CD4-positive, alpha-beta T cell (primary cell): ENCODE measurements around the gene RBCK1. TPM values are rescaled to one million over a fixed set of nuclear protein-coding genes. Genes with fewer than 3 reads are reported as not detected.

Experiments
- ATAC-seq: fragments of 200-7000 bp; cut with Tn5 transposase; one replicate; pipeline ENCODE4 v1.10.0; 2022; ENCODE audit warnings: mild to moderate bottlenecking; ENCODE audit not compliant: poor library complexity
- CTCF ChIA-PET: fragments of 350-600 bp; sonication (Branson Sonifier 250); formaldehyde crosslinking; loops from one replicate; lab custom pipeline; 2021; ENCODE audit warnings: antibody characterized with exemption, inconsistent platforms; lab: Charles Lee
- POLR2A ChIA-PET: fragments of 350-600 bp; sonication (Branson Sonifier 250); formaldehyde crosslinking; loops from one replicate; lab custom pipeline; 2021; ENCODE audit warnings: antibody characterized with exemption, inconsistent platforms; lab: Charles Lee
- DNase-seq, 14 experiments: peaks; one replicate each; pipeline ENCODE4 v3.0.0-alpha.2; 2013 to 2020; ENCODE audit warnings: mixed read lengths in 2 of 14
- H3K27ac ChIP-seq, 2 donors: one replicate each; pipeline versions ENCODE4 v1.5.1 to v1.7.0; 2013; ENCODE audit warnings: low read length in 2 of 2, low read depth in 1 of 2, mild to moderate bottlenecking in 1 of 2
- H3K27me3 ChIP-seq, 2 experiments: 1 replicate in 1 of 2; 2 replicates in 1 of 2; pipeline versions ENCODE4 v1.6.1 to v1.7.0; 2013; ENCODE audit warnings: low read length in 2 of 2, control low read depth in 1 of 2, mild to moderate bottlenecking in 1 of 2, moderate library complexity in 1 of 2; ENCODE audit not compliant: insufficient read depth in 2 of 2, control insufficient read depth in 1 of 2
- H3K36me3 ChIP-seq: one replicate; pipeline ENCODE4 v1.6.1; 2013; ENCODE audit warnings: low read length, control low read depth; ENCODE audit not compliant: insufficient read depth
- H3K4me1 ChIP-seq: one replicate; pipeline ENCODE4 v1.6.1; 2013; ENCODE audit warnings: low read length, control low read depth; ENCODE audit not compliant: insufficient read depth
- H3K4me3 ChIP-seq: one replicate; pipeline ENCODE4 v1.5.1; 2013; ENCODE audit warnings: mild to moderate bottlenecking, low read length, moderate library complexity
- H3K9me3 ChIP-seq, 2 experiments: 1 replicate in 1 of 2; 2 replicates in 1 of 2; pipeline versions ENCODE4 v1.6.1 to v1.7.0; 2013; ENCODE audit warnings: low read length in 2 of 2, mild to moderate bottlenecking in 2 of 2, control low read depth in 1 of 2, moderate library complexity in 1 of 2; ENCODE audit not compliant: control insufficient read depth in 1 of 2, insufficient read depth in 1 of 2
- H3K27ac Mint-ChIP-seq: one replicate; pipeline ENCODE4 v1.8.0; 2020; ENCODE audit warnings: mixed read lengths
- H3K27me3 Mint-ChIP-seq: one replicate; pipeline ENCODE4 v1.8.0; 2021; ENCODE audit warnings: mixed read lengths
- H3K36me3 Mint-ChIP-seq: one replicate; pipeline ENCODE4 v1.8.0; 2021; ENCODE audit warnings: low read depth, mixed read lengths
- H3K4me1 Mint-ChIP-seq: one replicate; pipeline ENCODE4 v1.8.0; 2021; ENCODE audit warnings: low read depth, mixed read lengths
- H3K4me3 Mint-ChIP-seq: one replicate; pipeline ENCODE4 v1.8.0; 2020; ENCODE audit warnings: mild to moderate bottlenecking, mixed read lengths
- H3K9me3 Mint-ChIP-seq: one replicate; pipeline ENCODE4 v1.8.0; 2020; ENCODE audit warnings: mixed read lengths
- CTCF ChIP-seq: fragments of 200-600 bp; IDR thresholded peaks from one replicate; pipeline ENCODE4 v1.8.0; 2022; ENCODE audit warnings: antibody characterized with exemption, mild to moderate bottlenecking
- intact Hi-C, 2 experiments: fragments of 100-400 bp; cut with DNase I in 1 of 2; cut with micrococcal nuclease in 1 of 2; formaldehyde crosslinking; loops; one replicate each; pipeline versions ENCODE4 v1.15.1 to v1.9.0; 2023 to 2025; cut with DNase I, micrococcal nuclease
- total RNA-seq, 174 experiments: library from RNA in 2 of 174; stranded (reverse) in 2 of 174; gene quantifications; one replicate each; pipeline ENCODE4 v1.2.3 and lab custom pipeline; 2021 to 2026

RBCK1 gene
- total RNA-seq, 2 experiments from 2014 or later, result 53.3 to 57.3 TPM

DNA sequence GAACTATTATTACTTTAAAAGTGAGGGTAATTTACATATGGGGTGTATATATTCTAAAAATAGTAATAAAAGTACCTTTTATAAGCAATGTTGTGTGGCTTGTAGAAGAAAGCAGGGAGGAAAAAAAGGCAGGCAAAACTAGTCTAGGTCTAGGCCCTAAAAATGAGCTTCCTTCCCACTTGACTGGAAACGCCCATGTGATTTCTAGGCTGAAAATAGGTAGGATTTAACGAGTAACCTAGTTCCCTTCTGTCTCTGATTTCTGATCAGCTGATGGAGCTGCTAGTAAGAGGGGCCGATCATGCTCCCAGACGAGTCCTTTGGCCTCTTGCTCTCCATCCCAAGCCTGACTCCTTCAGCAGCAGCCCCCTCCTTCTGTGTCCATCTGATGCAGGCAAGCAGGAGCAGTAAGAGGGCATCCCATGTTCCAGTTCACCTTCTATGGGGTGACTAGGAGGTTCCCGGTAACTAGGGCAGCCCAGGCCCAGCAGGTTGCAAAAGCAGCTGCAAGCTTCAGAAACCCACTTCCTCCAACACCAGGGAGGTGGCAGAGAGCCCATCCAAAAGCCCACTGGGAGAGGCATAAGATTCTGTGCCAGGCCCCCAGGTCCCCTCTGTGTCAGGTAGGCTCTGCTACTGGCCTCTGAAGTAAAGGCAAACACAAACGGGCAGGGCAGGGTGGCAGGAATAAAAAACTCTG is 29.8 kb downstream of the RBCK1 start:
- no peak for TF ChIP-seq CTCF
- H3K27ac ChIP-seq, result no peak overlapping the region
- H3K36me3 ChIP-seq, result peaks cover 45% of the 10 kb centered on the region
- peak overlapping the region; percentile 37 for H3K4me3 ChIP-seq
- H3K27me3 ChIP-seq, result no peaks in the 10 kb centered on the region
- H3K4me1 Mint-ChIP-seq, result peaks cover 64% of the 10 kb centered on the region
- ChIA-PET CTCF (interaction anchor here (2.3 kb wide), 1 partner anchor 24 kb away, joined by 8 read pairs; the partner anchor contains the start of gene TBC1D20), POLR2A (interaction anchor here (0.9 to 3.2 kb wide), 13 partner anchors 10 to 105 kb away, joined by 3 to 31 read pairs (median 5); partner anchors contain the start of genes CSNK2A1, TBC1D20 and TRIB3)
- ATAC-seq (no peak), DNase-seq (peak in 2 of 14 experiments; percentile 15 to 30)
- intact Hi-C loops, result loop anchor here (1.0 to 5.0 kb wide), 2 partner anchors 24 to 39 kb away; partner anchors contain the start of gene TBC1D20 (in 1 of the 2)
- H3K9me3 ChIP-seq, result no peaks in the 10 kb centered on the region
- H3K27me3 Mint-ChIP-seq, result no peaks in the 10 kb centered on the region
- peak overlapping the region; percentile 71 for H3K4me3 Mint-ChIP-seq
- no peaks in the 10 kb centered on the region for H3K9me3 Mint-ChIP-seq
- H3K27ac Mint-ChIP-seq, result peak overlapping the region; percentile 49
- H3K4me1 ChIP-seq, result peaks cover 60% of the 10 kb centered on the region
- H3K36me3 Mint-ChIP-seq, result peaks cover 77% of the 10 kb centered on the region

- H3K4me1 Mint-ChIP-seq, result peaks cover 56% of the 10 kb centered on the region
- no peaks in the 10 kb centered on the region for H3K27me3 ChIP-seq
- peak overlapping the region; percentile 49 for H3K27ac Mint-ChIP-seq
- H3K4me3 Mint-ChIP-seq, result peak overlapping the region; percentile 71
- H3K9me3 ChIP-seq, result no peaks in the 10 kb centered on the region
- TF ChIP-seq CTCF, result no peak
- H3K9me3 Mint-ChIP-seq, result no peaks in the 10 kb centered on the region
- peak overlapping the region; percentile 37 for H3K4me3 ChIP-seq
- H3K27ac ChIP-seq, result no peak overlapping the region
- peaks cover 77% of the 10 kb centered on the region for H3K36me3 Mint-ChIP-seq
- peaks cover 52% of the 10 kb centered on the region for H3K36me3 ChIP-seq
- DNase-seq (peak; percentile 28 to 86 (median 54)), ATAC-seq (peak; percentile 85)
- no peaks in the 10 kb centered on the region for H3K27me3 Mint-ChIP-seq
- POLR2A ChIA-PET, result interaction anchor here (0.8 to 3.2 kb wide), 15 partner anchors 9 to 105 kb away, joined by 3 to 31 read pairs (median 4); partner anchors contain the start of genes CSNK2A1, TBC1D20 and TRIB3
- H3K4me1 ChIP-seq, result peaks cover 51% of the 10 kb centered on the region
- intact Hi-C loops, result loop anchor here (1.0 to 5.0 kb wide), 2 partner anchors 23 to 38 kb away; partner anchors contain the start of gene TBC1D20 (in 1 of the 2)
- CTCF ChIA-PET, result interaction anchor here (2.3 kb wide), 1 partner anchor 23 kb away, joined by 8 read pairs; the partner anchor contains the start of gene TBC1D20
These were observed 30.7 kb downstream of the RBCK1 start for GRCh38 chr20:438571-439469.

DNA sequence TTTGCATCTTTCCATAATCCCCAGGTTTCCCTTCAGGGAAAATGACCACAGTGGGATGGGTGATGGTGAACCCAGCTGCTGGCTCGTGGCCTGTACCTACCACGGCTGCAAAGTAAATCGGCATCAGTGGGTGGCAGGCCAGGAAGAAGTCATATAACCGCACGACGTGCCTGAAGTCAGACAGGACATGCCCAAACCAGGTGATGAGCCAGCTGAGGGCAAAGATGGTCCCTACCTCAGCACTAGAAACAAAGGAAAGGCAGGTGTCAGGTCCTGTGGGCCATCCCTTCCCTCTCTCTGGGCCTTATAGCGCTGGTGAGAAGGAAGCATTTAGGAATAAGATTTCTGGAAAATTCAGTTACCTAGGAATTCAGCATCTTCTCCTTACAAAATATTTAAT is 32.0 kb downstream of the RBCK1 start:
- peaks cover 89% of the 10 kb centered on the region for H3K36me3 Mint-ChIP-seq
- H3K4me1 Mint-ChIP-seq, result peaks cover 48% of the 10 kb centered on the region
- no peaks in the 10 kb centered on the region for H3K27me3 Mint-ChIP-seq

More for the DNA sequence above, 32.0 kb downstream of the RBCK1 start:
- H3K27me3 ChIP-seq, result no peaks in the 10 kb centered on the region
- H3K4me3 ChIP-seq, result no peak overlapping the region
- TF ChIP-seq CTCF, result no peak
- Mint-ChIP-seq H3K9me3 (no peaks in the 10 kb centered on the region), H3K27ac (peak overlapping the region; percentile 49), H3K4me3 (peak overlapping the region; percentile 18)
- peaks cover 39% of the 10 kb centered on the region for H3K4me1 ChIP-seq
- H3K27ac ChIP-seq, result no peak overlapping the region
- ChIA-PET POLR2A (interaction anchor here (3.2 kb wide), 1 partner anchor 22 kb away, joined by 31 read pairs; the partner anchor contains the start of gene TBC1D20), CTCF (no interaction called here)
- intact Hi-C loops, result no loop called here
- DNase-seq (no peak), ATAC-seq (no peak)
- peaks cover 60% of the 10 kb centered on the region for H3K36me3 ChIP-seq
- no peaks in the 10 kb centered on the region for H3K9me3 ChIP-seq
